HG03571 (cell line): Measurements from ENCODE around the gene DOK3.

Experiments
- ATAC-seq: cut with Tn5 transposase; IDR thresholded peaks from one replicate; pipeline ENCODE4 v1.9.1; 2021; ENCODE audit not compliant: unreplicated experiment

The DOK3 gene

GRCh38 chr5:177484902-177485549 lies 24.6 kb downstream of the DOK3 start:
- ATAC-seq, result no peak

GRCh38 chr5:177483994-177484901 lies 25.4 kb downstream of the DOK3 start:
- no peak for ATAC-seq

GRCh38 chr5:177483042-177483441 lies 26.6 kb downstream of the DOK3 start:
- no peak for ATAC-seq

GRCh38 chr5:177482359-177482795 lies 27.2 kb downstream of the DOK3 start:
- no peak for ATAC-seq

- ATAC-seq, result no peak
Measured at GRCh38 chr5:177479774-177480173, 29.9 kb downstream of the DOK3 start.

GRCh38 chr5:177478711-177479646 lies 30.6 kb downstream of the DOK3 start:
- no peak for ATAC-seq

GRCh38 chr5:177477701-177478477 lies 31.7 kb downstream of the DOK3 start:
- ATAC-seq, result no peak

GRCh38 chr5:177476531-177477233 lies 32.9 kb downstream of the DOK3 start:
- no peak for ATAC-seq

- no peak for ATAC-seq
Measured at GRCh38 chr5:177475563-177476427, 33.8 kb downstream of the DOK3 start.

GRCh38 chr5:177474846-177475562 lies 34.6 kb downstream of the DOK3 start:
- no peak for ATAC-seq

- ATAC-seq, result no peak
Measured at GRCh38 chr5:177474002-177474476, 35.6 kb downstream of the DOK3 start.

- ATAC-seq, result no peak
Measured at GRCh38 chr5:177473443-177474001, 36.1 kb downstream of the DOK3 start, which contains the start of gene DBN1. TSS of gene DBN1 (minus strand) at chr5:177473634. CDS start at chr5:177473521, 113 bp downstream.

GRCh38 chr5:177472460-177473442 lies 36.9 kb downstream of the DOK3 start:
- ATAC-seq, result peak; percentile 47

- no peak for ATAC-seq
Measured at GRCh38 chr5:177471610-177472356, 37.8 kb downstream of the DOK3 start.

- no peak for ATAC-seq
Measured at GRCh38 chr5:177470759-177471536, 38.7 kb downstream of the DOK3 start.
